ENCODE results near the gene ARRDC3.

The ARRDC3 gene

DNA sequence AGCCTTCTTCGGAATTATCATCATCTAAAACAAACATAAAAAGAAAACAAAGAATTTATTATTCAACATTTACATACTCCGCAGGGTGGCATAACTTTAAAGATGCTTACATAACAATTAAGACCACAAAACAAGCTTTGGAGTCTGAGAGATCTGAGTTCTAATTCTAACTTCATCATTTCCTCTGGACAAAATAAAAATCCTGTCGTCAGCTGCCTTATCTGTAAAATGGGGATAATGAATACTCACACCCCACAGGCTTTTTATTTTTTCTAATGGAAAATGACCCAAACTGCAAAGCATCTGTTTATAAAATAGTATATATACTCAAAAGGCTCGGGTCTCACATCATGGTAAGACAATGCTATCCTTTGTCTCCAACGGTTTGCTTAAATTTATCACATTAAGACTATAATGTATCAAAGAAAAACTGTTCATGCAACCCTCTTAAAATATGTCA, 4.3 kb downstream of the ARRDC3 start:
- no peaks in the 10 kb centered on the region for H3K9me3 ChIP-seq (ENCODE audit: control insufficient read depth, low read length)
- H3K27ac ChIP-seq (ENCODE audit: insufficient read depth, low read length, poor library complexity, severe bottlenecking) = no peak overlapping the region
- H3K27me3 ChIP-seq (replicated peaks; ENCODE audit: control insufficient read depth, insufficient read depth, low read length, poor library complexity, severe bottlenecking) = no peaks in the 10 kb centered on the region
- no peak for DNase-seq
- no peak overlapping the region for H3K4me3 ChIP-seq (ENCODE audit: insufficient read depth, low read depth, low read length, poor library complexity, severe bottlenecking)
- H3K4me1 ChIP-seq (ENCODE audit: control insufficient read depth, insufficient read depth, low read length, poor library complexity, severe bottlenecking) = peaks cover 6% of the 10 kb centered on the region
- H3K36me3 ChIP-seq (ENCODE audit: control insufficient read depth, insufficient read depth, low read length) = peaks cover 22% of the 10 kb centered on the region

- no peaks in the 10 kb centered on the region for H3K9me3 ChIP-seq (ENCODE audit: control insufficient read depth, low read length)
- peaks cover 6% of the 10 kb centered on the region for H3K4me1 ChIP-seq (ENCODE audit: control insufficient read depth, insufficient read depth, low read length, poor library complexity, severe bottlenecking)
- DNase-seq = no peak
- no peak overlapping the region for H3K4me3 ChIP-seq (ENCODE audit: insufficient read depth, low read depth, low read length, poor library complexity, severe bottlenecking)
- no peak overlapping the region for H3K27ac ChIP-seq (ENCODE audit: insufficient read depth, low read length, poor library complexity, severe bottlenecking)
- H3K36me3 ChIP-seq (ENCODE audit: control insufficient read depth, insufficient read depth, low read length) = peaks cover 57% of the 10 kb centered on the region
- H3K27me3 ChIP-seq (replicated peaks; ENCODE audit: control insufficient read depth, insufficient read depth, low read length, poor library complexity, severe bottlenecking) = no peaks in the 10 kb centered on the region
These were observed 8.1 kb downstream of the ARRDC3 start for GRCh38 chr5:91374893-91375520.

GRCh38 chr5:91373600-91373999, 9.5 kb downstream of the ARRDC3 start:
- Histone ChIP-seq H3K27me3 (replicated peaks; ENCODE audit: control insufficient read depth, insufficient read depth, low read length, poor library complexity, severe bottlenecking) (no peaks in the 10 kb centered on the region), H3K4me3 (ENCODE audit: insufficient read depth, low read depth, low read length, poor library complexity, severe bottlenecking) (no peak overlapping the region), H3K9me3 (ENCODE audit: control insufficient read depth, low read length) (no peaks in the 10 kb centered on the region), H3K36me3 (ENCODE audit: control insufficient read depth, insufficient read depth, low read length) (peaks cover 71% of the 10 kb centered on the region), H3K4me1 (ENCODE audit: control insufficient read depth, insufficient read depth, low read length, poor library complexity, severe bottlenecking) (peaks cover 1% of the 10 kb centered on the region), H3K27ac (ENCODE audit: insufficient read depth, low read length, poor library complexity, severe bottlenecking) (no peak overlapping the region)
- DNase-seq = no peak

- H3K4me3 ChIP-seq (ENCODE audit: insufficient read depth, low read depth, low read length, poor library complexity, severe bottlenecking) = no peak overlapping the region
- H3K4me1 ChIP-seq (ENCODE audit: control insufficient read depth, insufficient read depth, low read length, poor library complexity, severe bottlenecking) = no peaks in the 10 kb centered on the region
- H3K36me3 ChIP-seq (ENCODE audit: control insufficient read depth, insufficient read depth, low read length) = peaks cover 77% of the 10 kb centered on the region
- DNase-seq = no peak
- H3K27me3 ChIP-seq (replicated peaks; ENCODE audit: control insufficient read depth, insufficient read depth, low read length, poor library complexity, severe bottlenecking) = no peaks in the 10 kb centered on the region
- no peaks in the 10 kb centered on the region for H3K9me3 ChIP-seq (ENCODE audit: control insufficient read depth, low read length)
- H3K27ac ChIP-seq (ENCODE audit: insufficient read depth, low read length, poor library complexity, severe bottlenecking) = no peak overlapping the region
These were observed 10.1 kb downstream of the ARRDC3 start for GRCh38 chr5:91373006-91373405.

DNA sequence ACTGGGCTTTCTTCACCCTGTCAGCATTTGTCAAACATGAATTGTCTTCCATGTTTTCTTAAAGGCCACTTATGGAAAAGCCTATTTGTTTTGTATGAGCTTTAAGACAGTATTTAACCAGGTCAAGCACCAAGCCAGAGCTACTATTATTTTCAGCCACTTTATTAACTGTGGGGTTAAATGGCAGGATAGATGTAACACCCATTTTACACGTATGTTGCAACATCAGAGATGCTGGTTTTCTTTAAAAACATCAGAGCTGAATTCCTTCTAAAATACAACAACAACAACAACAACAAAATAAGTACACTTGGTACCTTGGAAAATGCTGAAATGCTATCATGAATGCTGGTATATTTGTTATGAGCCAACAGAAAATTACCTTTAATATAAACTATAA, 13.6 kb downstream of the ARRDC3 start:
- no peaks in the 10 kb centered on the region for H3K9me3 ChIP-seq (ENCODE audit: control insufficient read depth, low read length)
- no peak overlapping the region for H3K27ac ChIP-seq (ENCODE audit: insufficient read depth, low read length, poor library complexity, severe bottlenecking)
- H3K4me1 ChIP-seq (ENCODE audit: control insufficient read depth, insufficient read depth, low read length, poor library complexity, severe bottlenecking) = no peaks in the 10 kb centered on the region
- DNase-seq = no peak
- no peak overlapping the region for H3K4me3 ChIP-seq (ENCODE audit: insufficient read depth, low read depth, low read length, poor library complexity, severe bottlenecking)
- no peaks in the 10 kb centered on the region for H3K27me3 ChIP-seq (replicated peaks; ENCODE audit: control insufficient read depth, insufficient read depth, low read length, poor library complexity, severe bottlenecking)
- H3K36me3 ChIP-seq (ENCODE audit: control insufficient read depth, insufficient read depth, low read length) = peaks cover 61% of the 10 kb centered on the region

- no peak for DNase-seq
- no peaks in the 10 kb centered on the region for H3K27me3 ChIP-seq (replicated peaks; ENCODE audit: control insufficient read depth, insufficient read depth, low read length, poor library complexity, severe bottlenecking)
- H3K27ac ChIP-seq (ENCODE audit: insufficient read depth, low read length, poor library complexity, severe bottlenecking) = no peak overlapping the region
- peaks cover 47% of the 10 kb centered on the region for H3K36me3 ChIP-seq (ENCODE audit: control insufficient read depth, insufficient read depth, low read length)
- no peak overlapping the region for H3K4me3 ChIP-seq (ENCODE audit: insufficient read depth, low read depth, low read length, poor library complexity, severe bottlenecking)
- H3K9me3 ChIP-seq (ENCODE audit: control insufficient read depth, low read length) = no peaks in the 10 kb centered on the region
- no peaks in the 10 kb centered on the region for H3K4me1 ChIP-seq (ENCODE audit: control insufficient read depth, insufficient read depth, low read length, poor library complexity, severe bottlenecking)
These were observed 15.0 kb downstream of the ARRDC3 start for GRCh38 chr5:91367908-91368648.

DNA sequence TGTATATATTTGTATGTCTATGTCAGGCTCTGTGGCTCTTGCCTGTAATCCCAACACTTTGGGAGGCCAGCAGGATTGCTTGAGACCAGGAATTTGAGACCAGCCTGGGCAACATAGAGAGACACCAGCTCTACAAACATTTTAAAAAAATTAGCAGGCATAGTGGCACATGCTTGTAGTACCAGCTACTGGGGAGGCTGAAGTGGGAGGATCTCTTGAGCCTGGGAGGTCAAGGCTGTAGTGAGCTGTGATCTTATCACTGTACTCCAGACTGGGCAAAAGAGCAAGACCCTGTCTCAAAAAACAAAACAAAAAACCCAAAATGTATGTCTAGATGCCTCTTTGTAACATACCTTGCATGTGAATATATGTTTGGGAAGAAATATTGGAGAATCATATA, 15.8 kb downstream of the ARRDC3 start:
- H3K36me3 ChIP-seq (ENCODE audit: control insufficient read depth, insufficient read depth, low read length) = peaks cover 40% of the 10 kb centered on the region
- no peak overlapping the region for H3K4me3 ChIP-seq (ENCODE audit: insufficient read depth, low read depth, low read length, poor library complexity, severe bottlenecking)
- no peak overlapping the region for H3K27ac ChIP-seq (ENCODE audit: insufficient read depth, low read length, poor library complexity, severe bottlenecking)

GRCh38 chr5:91366551-91366950, 16.6 kb downstream of the ARRDC3 start:
- Histone ChIP-seq H3K27me3 (replicated peaks; ENCODE audit: control insufficient read depth, insufficient read depth, low read length, poor library complexity, severe bottlenecking) (no peaks in the 10 kb centered on the region), H3K36me3 (ENCODE audit: control insufficient read depth, insufficient read depth, low read length) (peaks cover 32% of the 10 kb centered on the region)
- DNase-seq = no peak

More for the DNA sequence above, 15.8 kb downstream of the ARRDC3 start:
- no peaks in the 10 kb centered on the region for H3K4me1 ChIP-seq (ENCODE audit: control insufficient read depth, insufficient read depth, low read length, poor library complexity, severe bottlenecking)
- no peak for DNase-seq
- H3K9me3 ChIP-seq (ENCODE audit: control insufficient read depth, low read length) = no peaks in the 10 kb centered on the region
- H3K27me3 ChIP-seq (replicated peaks; ENCODE audit: control insufficient read depth, insufficient read depth, low read length, poor library complexity, severe bottlenecking) = no peaks in the 10 kb centered on the region

DNA sequence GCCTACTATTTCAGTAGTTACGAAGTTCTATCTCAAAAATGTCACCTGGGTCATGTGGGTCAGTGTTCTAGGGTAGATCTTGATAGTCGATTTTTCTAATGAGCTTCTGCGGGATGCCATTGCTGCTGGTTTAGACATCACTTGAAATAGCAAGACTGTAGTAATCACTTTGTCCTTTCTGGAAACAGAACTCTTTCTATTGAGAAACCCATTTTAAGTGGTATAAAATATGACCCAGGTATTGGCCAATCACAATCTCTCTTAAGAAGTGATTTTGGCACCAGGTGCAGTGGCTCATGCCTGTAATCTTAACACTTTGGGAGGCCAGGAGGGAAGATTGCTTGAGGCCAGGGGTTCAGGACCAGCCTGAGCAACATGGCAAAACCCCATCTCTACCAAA, 17.6 kb downstream of the ARRDC3 start:
- Histone ChIP-seq H3K27ac (ENCODE audit: insufficient read depth, low read length, poor library complexity, severe bottlenecking) (no peak overlapping the region), H3K27me3 (replicated peaks; ENCODE audit: control insufficient read depth, insufficient read depth, low read length, poor library complexity, severe bottlenecking) (no peaks in the 10 kb centered on the region), H3K36me3 (ENCODE audit: control insufficient read depth, insufficient read depth, low read length) (peaks cover 25% of the 10 kb centered on the region), H3K9me3 (ENCODE audit: control insufficient read depth, low read length) (no peaks in the 10 kb centered on the region), H3K4me1 (ENCODE audit: control insufficient read depth, insufficient read depth, low read length, poor library complexity, severe bottlenecking) (no peaks in the 10 kb centered on the region), H3K4me3 (ENCODE audit: insufficient read depth, low read depth, low read length, poor library complexity, severe bottlenecking) (no peak overlapping the region)
- no peak for DNase-seq

More at GRCh38 chr5:91366551-91366950, 16.6 kb downstream of the ARRDC3 start:
- Histone ChIP-seq H3K4me1 (ENCODE audit: control insufficient read depth, insufficient read depth, low read length, poor library complexity, severe bottlenecking) (no peaks in the 10 kb centered on the region), H3K9me3 (ENCODE audit: control insufficient read depth, low read length) (no peaks in the 10 kb centered on the region), H3K27ac (ENCODE audit: insufficient read depth, low read length, poor library complexity, severe bottlenecking) (no peak overlapping the region), H3K4me3 (ENCODE audit: insufficient read depth, low read depth, low read length, poor library complexity, severe bottlenecking) (no peak overlapping the region)

GRCh38 chr5:91362935-91363334, 20.2 kb downstream of the ARRDC3 start:
- Histone ChIP-seq H3K9me3 (ENCODE audit: control insufficient read depth, low read length) (no peaks in the 10 kb centered on the region), H3K27me3 (replicated peaks; ENCODE audit: control insufficient read depth, insufficient read depth, low read length, poor library complexity, severe bottlenecking) (no peaks in the 10 kb centered on the region), H3K27ac (ENCODE audit: insufficient read depth, low read length, poor library complexity, severe bottlenecking) (no peak overlapping the region), H3K36me3 (ENCODE audit: control insufficient read depth, insufficient read depth, low read length) (no peaks in the 10 kb centered on the region), H3K4me3 (ENCODE audit: insufficient read depth, low read depth, low read length, poor library complexity, severe bottlenecking) (no peak overlapping the region), H3K4me1 (ENCODE audit: control insufficient read depth, insufficient read depth, low read length, poor library complexity, severe bottlenecking) (no peaks in the 10 kb centered on the region)
- DNase-seq = no peak
